Measurements from ENCODE around the gene E2F2. TPM values are rescaled to one million over a fixed set of nuclear protein-coding genes. Genes with fewer than 3 reads are reported as not detected.

The E2F2 gene
- total and polyA plus RNA-seq, 2 of the 13 experiments (the other 11 are each of a cell fraction or from before 2014, with no cell fraction given): 0.65 to 6.6 TPM

DNA sequence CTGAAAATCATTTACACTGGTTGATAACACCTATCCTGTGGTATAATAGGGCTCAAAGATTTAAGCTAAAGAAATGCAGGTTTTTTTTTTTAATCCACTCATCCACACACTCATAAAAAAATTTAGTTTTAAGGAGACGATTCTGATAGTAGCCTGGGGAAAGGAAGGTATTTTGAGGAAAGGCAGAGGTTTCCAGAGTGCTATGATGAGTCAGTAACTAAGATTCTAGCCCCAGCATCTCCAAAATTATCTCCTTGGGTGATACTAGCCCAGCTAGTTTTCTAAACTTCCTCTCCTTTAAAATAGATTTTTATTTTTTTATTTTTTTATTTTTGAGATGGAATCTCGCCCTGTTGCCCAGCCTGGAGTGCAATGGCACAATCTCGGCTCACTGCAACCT, 67.7 kb downstream of the E2F2 start:
- Histone ChIP-seq H3K79me2 (ENCODE audit: insufficient read depth, low read length) (peaks cover 15% of the 10 kb centered on the region), H3K27me3 (ENCODE audit: control insufficient read depth in 1 of 2, insufficient read depth in 2 of 2, low read length in 2 of 2) (no peaks in the 10 kb centered on the region), H4K20me1 (ENCODE audit: insufficient read depth, low read length) (no peaks in the 10 kb centered on the region), H3K36me3 (replicated peaks in 1 of 2; ENCODE audit: control insufficient read depth in 1 of 2, insufficient read depth in 2 of 2, low read length in 2 of 2) (no peaks in the 10 kb centered on the region; a peak in 1 of 5 replicates), H3K4me3 (replicated peaks in 1 of 3; ENCODE audit: insufficient read depth in 1 of 3, low read depth in 2 of 3, low read length in 3 of 3) (no peak overlapping the region), H2AFZ (ENCODE audit: low read length) (no peak overlapping the region), H3K9me3 (ENCODE audit: low read length) (no peaks in the 10 kb centered on the region), H3K4me1 (ENCODE audit: insufficient read depth, low read length) (peaks cover 48% of the 10 kb centered on the region), H3K27ac (ENCODE audit: extremely low read length, insufficient read depth, low read length) (no peak overlapping the region), H3K9ac (ENCODE audit: insufficient read depth, low read depth, low read length) (no peak overlapping the region), H3K4me2 (ENCODE audit: low read depth, low read length) (no peak overlapping the region)
- no peak for DNase-seq (ENCODE audit: low spot score)
- 90% methylated on average over 3 of the region's 3 CpGs for WGBS (ENCODE audit: low lambda C conversion rate)
- no peak for ATAC-seq
- TF ChIP-seq, protein P1, sequence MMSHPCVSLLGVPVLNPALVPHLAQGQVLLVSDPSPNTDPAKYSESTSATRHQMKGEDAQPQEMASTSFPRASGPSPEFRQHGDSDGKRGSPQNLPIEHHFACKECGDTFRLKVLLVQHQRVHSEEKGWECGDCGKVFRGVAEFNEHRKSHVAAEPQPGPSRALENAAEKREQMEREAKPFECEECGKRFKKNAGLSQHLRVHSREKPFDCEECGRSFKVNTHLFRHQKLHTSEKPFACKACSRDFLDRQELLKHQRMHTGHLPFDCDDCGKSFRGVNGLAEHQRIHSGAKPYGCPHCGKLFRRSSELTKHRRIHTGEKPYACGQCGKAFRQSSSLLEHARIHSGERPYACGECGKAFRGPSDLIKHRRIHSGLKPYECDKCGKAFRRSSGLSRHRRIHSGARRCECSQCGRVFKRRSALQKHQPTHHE (CRISPR knock-in tag; IDR thresholded peaks at IDR 0.05; ENCODE audit: borderline replicate concordance): no peak
- TF ChIP-seq ZNF644 (CRISPR knock-in tag; IDR thresholded peaks at IDR 0.05; ENCODE audit: low read depth) (no peak), ZNF343 (CRISPR knock-in tag; IDR thresholded peaks at IDR 0.05) (no peak), SRSF9 (IDR thresholded peaks at IDR 0.05; ENCODE audit: borderline replicate concordance, insufficient read depth, low read depth, low read length, poor library complexity, severe bottlenecking) (no peak), RAD21 (CRISPR knock-in tag; IDR thresholded peaks at IDR 0.05) (no peak), SETDB1 (CRISPR knock-in tag; IDR thresholded peaks at IDR 0.05; ENCODE audit: borderline replicate concordance) (no peak), CBFB (CRISPR knock-in tag; IDR thresholded peaks at IDR 0.05) (no peak), YEATS4 (CRISPR knock-in tag; IDR thresholded peaks at IDR 0.05; ENCODE audit: borderline replicate concordance) (no peak), KAT7 (CRISPR knock-in tag; IDR thresholded peaks at IDR 0.05; ENCODE audit: borderline replicate concordance) (no peak), ZNF83 (CRISPR knock-in tag; IDR thresholded peaks at IDR 0.05; ENCODE audit: borderline replicate concordance) (no peak), RBM39 (IDR thresholded peaks at IDR 0.05; ENCODE audit: low read depth, low read length, poor library complexity, severe bottlenecking) (no peak), FOXJ3 (CRISPR knock-in tag; IDR thresholded peaks at IDR 0.05; ENCODE audit: borderline replicate concordance) (no peak), ZNF720 (CRISPR knock-in tag; IDR thresholded peaks at IDR 0.05) (no peak), RFX5 (IDR thresholded peaks at IDR 0.05; ENCODE audit: low read depth, low read length) (no peak), GABPA (IDR thresholded peaks at IDR 0.05; ENCODE audit: low read depth, low read length) (no peak), GABPA (CRISPR knock-in tag; IDR thresholded peaks at IDR 0.05; ENCODE audit: low read depth) (no peak), NCOA1 (CRISPR knock-in tag; IDR thresholded peaks at IDR 0.05) (no peak)
- TF ChIP-seq, protein P2, sequence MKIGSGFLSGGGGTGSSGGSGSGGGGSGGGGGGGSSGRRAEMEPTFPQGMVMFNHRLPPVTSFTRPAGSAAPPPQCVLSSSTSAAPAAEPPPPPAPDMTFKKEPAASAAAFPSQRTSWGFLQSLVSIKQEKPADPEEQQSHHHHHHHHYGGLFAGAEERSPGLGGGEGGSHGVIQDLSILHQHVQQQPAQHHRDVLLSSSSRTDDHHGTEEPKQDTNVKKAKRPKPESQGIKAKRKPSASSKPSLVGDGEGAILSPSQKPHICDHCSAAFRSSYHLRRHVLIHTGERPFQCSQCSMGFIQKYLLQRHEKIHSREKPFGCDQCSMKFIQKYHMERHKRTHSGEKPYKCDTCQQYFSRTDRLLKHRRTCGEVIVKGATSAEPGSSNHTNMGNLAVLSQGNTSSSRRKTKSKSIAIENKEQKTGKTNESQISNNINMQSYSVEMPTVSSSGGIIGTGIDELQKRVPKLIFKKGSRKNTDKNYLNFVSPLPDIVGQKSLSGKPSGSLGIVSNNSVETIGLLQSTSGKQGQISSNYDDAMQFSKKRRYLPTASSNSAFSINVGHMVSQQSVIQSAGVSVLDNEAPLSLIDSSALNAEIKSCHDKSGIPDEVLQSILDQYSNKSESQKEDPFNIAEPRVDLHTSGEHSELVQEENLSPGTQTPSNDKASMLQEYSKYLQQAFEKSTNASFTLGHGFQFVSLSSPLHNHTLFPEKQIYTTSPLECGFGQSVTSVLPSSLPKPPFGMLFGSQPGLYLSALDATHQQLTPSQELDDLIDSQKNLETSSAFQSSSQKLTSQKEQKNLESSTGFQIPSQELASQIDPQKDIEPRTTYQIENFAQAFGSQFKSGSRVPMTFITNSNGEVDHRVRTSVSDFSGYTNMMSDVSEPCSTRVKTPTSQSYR (CRISPR knock-in tag; IDR thresholded peaks at IDR 0.05; ENCODE audit: borderline replicate concordance): no peak
- BruUV-seq (replicated peaks): no TSS peak
- in situ Hi-C loops (cut with HindIII; ENCODE audit: extremely low pct_ligation_motif_present, low pct_unique_long_range_greater_than_20kb) (no loop called here), intact Hi-C loops (cut with micrococcal nuclease; ENCODE audit: unreplicated experiment) (no loop called here)
- CTCF ChIA-PET (ENCODE audit: low intra/inter-chr PET ratio, low total read pairs): no interaction called here
- POLR2A ChIA-PET: interaction anchor here (1.3 to 3.1 kb wide), 2 partner anchors 39 to 119 kb away, joined by 3 to 9 read pairs; partner anchors contain the start of genes HNRNPR and TCEA3
- FAIRE-seq: no peak

Measured in HepG2 (cell line).